ENCODE results near the gene CAMK1G.

DNA sequence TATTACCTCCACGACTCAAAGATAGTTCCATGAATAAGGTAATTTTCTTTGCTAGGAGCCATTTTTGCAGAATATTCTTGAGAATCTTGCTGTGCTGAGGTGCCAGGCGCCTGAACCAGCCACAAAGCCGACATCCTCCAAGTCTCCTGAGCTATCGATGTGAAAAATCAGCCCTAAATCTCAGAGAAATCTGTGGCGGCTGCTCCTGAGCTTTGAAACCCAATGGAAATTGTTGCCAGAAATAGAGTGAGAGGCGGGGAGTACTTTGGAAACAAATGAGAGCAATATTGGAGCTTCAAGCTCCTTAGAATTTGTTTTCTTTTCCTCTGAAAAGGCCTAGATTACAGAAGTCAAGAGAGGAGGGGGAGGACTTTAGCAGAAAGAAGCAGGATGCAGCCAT lies 6.3 kb downstream of the CAMK1G start:
- TF ChIP-seq, protein P1, sequence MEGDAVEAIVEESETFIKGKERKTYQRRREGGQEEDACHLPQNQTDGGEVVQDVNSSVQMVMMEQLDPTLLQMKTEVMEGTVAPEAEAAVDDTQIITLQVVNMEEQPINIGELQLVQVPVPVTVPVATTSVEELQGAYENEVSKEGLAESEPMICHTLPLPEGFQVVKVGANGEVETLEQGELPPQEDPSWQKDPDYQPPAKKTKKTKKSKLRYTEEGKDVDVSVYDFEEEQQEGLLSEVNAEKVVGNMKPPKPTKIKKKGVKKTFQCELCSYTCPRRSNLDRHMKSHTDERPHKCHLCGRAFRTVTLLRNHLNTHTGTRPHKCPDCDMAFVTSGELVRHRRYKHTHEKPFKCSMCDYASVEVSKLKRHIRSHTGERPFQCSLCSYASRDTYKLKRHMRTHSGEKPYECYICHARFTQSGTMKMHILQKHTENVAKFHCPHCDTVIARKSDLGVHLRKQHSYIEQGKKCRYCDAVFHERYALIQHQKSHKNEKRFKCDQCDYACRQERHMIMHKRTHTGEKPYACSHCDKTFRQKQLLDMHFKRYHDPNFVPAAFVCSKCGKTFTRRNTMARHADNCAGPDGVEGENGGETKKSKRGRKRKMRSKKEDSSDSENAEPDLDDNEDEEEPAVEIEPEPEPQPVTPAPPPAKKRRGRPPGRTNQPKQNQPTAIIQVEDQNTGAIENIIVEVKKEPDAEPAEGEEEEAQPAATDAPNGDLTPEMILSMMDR (IDR thresholded peaks at IDR 0.05) = no peak
- TF ChIP-seq POLR2A (IDR thresholded peaks at IDR 0.05) = no peak

Measured in heart left ventricle (tissue), 13 donors.